Measurements from ENCODE around the gene BCL11A.
A peak's percentile ranks its signal among the peaks of the same experiment; 100 is the strongest.

Gene BCL11A

DNA sequence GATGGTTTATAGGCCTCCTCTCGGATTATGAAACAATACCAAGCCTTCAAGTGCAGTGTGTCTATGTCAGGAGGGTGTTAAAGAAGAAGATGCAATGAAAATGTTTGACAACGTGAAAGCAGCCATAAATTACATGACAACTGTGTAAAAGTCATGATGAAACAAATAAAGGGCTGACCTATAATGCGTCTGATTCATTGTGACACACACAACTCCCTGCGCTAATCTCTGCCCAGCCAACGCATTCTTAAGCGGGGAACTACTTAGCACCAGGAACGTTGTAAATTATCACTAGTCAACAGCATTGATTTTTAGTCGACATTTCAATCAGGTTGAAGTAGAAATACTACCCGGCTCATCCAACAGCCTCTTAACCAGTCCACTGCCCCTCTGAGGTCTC is 26.8 kb downstream of the BCL11A start:
- DNase-seq (ENCODE audit: low spot score): no peak

DNA sequence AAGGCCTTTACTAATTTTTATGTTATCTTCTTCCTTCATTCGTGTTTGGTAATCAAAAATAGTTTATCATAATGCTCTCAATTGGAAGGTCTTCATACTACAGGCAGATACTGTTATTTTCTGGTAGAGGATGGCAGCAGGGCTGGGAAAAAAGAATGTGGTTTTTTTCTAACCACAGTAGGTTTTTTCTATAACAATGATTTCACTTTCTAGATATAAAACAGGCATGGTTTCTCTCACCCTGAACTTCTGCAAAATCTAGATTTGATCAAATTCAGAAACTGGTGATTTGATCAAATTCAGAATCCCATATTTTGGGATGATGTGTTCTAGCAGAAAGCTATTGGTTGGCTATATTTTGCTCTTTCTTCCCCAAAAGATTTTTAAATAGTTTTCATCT is 27.6 kb downstream of the BCL11A start:
- DNase-seq (ENCODE audit: low spot score): no peak

DNA sequence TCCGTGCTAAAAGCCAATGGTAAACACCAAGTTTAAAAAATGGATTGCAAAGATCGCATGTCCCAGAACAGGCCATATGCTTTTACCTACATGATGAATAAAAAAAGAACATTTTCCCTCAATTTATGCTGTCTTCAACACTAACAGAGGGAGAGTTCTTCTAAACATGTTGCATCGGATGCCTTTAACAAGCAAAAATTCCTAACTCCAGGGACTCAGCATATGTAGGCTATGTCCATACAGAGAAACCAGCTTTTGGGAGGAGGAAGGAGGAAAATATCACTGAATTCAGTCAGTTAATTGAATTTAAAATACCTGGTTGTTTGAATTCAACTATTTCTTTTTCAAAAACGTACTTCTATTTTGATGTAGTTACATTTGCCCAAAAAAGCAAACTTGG is 28.6 kb downstream of the BCL11A start:
- no peak for DNase-seq (ENCODE audit: low spot score)

DNA sequence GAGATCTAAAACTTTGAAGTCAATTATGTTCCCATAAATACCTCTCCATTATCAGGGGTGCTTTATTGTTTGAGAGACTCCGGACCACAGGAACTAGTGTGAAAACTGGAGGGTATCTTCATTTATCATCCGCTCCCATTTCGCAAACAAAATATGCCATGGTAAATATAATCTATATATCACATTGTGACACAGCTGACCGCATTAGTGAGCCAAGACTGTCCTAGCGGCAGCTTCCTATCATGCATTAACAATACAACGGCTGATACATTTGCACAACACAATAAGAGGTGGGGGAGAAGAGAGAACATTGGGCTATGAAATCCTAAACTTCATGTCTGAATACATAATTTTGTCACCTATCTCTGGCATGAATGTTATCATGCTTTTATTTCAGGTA is 29.5 kb downstream of the BCL11A start:
- no peak for DNase-seq (ENCODE audit: low spot score)

DNA sequence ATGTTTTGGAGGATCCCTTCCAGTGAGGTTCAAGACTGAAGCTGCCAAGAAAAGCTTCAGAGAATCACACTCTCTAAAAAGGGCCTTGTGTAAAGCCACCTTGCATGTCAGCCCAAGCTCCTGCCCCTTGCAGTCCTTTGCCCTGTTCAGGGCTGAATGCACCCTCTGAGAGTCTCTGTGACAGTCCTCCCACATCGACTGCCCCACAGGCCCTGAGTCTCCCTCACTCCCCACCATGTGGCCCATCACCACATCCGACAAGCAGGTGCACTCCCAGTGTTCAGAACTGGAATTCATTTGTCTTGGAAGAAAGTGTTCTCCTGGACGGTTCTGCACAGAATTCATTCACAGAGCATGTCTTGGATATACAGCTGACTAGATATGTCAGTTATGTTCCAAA is 31.0 kb downstream of the BCL11A start:
- DNase-seq (ENCODE audit: low spot score): no peak

DNA sequence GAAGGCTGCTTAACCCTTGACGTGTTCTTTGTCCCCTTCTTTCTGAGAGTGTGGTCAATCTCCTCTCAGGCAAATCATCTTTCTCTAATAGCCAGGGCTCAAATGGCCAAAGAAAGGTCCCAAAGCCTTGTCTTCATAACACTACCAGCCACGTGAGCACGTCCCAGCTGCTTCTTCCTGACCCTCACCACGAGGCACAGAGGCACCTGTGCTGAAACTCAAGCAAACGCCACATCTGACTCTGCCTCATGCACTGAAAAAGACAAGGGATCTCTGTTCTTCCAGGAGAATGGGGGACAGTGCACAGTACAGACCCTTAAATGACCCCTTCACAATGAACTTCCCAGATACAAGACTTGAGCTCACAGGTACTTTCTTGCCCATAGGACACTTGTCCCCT is 31.8 kb downstream of the BCL11A start:
- no peak for DNase-seq (ENCODE audit: low spot score)

DNA sequence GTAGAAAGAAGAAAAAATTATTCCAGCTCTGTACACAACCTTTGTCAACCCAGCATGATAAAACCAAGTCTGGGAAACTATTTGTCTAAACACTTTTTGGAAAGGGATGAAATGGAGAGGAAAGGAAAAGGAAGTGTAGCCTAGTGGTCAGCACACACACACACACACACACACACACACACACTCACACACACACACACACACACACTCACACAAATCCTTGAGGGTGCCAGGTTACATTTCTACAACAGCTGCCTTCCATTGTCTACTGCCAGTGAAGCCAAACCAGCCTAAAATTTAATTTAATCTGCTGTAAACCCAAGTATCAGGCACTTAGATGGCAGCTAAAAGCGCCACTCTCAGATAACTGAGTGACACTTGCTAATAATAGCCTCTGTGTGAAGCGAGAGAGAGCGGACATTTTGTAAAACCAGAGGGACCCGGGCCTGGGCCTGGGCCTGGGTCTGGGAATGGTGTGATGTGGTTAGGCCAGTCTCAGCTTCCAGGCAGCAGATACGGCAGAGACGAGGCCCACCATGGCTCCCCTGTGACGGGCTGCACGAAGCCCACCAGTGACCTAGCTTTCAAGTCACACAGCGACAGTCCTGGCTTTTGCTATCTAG is 32.4 kb downstream of the BCL11A start:
- no peak for DNase-seq (ENCODE audit: low spot score)

DNA sequence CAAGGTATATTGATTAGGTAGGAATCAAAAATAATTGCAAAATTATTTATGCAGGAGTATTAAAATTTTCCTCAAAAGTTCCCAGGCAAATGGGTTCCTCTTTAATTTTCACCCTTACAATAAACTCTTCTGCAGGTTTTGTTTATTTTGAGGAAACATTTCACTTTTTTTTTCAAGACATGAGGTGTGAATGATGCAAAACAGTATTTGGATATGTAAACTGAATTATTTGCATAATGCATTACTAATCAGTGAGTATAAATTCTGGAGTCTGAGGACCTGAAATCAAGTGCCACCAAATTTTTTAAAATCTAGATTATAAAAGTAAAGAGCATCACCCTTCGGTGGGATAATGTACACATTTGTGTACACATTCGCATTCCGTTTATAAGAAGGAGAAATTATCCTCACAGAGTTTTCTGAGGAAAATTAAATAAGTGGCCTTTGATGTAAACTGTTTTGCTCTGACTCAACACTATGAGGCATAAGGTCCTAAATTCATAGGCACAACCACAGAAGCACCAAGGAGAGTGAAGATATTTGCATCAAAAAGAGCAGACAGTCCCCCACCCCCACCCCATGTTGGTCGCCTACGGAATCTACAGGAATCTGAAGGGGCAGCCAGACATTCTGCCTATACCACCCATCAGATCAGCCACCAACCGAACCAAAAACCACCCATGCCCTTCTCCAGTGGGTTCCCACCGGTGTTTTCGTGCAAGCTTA is 33.1 kb downstream of the BCL11A start:
- no peak for DNase-seq (ENCODE audit: low spot score)

DNA sequence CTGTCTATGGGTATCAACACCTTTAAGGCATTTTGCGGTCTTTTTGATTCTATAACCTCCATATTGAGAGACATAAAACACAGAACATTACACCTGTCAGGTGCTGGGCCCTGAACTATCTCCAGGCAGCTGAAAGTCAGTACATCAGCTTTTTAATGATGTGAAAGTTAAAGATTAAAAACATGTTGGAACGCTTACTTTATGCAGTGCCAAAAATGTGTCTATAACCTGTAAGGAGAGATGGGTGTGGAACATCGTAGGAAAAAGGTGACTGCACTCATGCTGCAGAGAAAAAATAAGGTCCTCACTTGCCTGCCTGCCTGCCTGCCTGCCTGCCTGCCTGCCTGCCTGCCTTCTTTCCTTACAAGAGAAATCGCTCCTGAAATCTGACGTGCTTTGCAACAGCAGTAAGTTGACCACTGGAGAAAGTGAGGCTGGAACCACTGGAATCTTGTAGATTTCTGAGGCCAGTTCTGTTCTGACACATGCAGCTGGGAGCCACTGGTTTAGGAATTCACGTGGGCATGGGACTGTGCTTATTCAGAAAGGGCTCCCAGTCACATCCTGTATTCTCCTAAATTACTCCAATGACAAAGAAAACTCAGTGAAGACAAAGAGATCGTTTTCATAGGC is 34.1 kb downstream of the BCL11A start:
- no peak for DNase-seq (ENCODE audit: low spot score)

DNA sequence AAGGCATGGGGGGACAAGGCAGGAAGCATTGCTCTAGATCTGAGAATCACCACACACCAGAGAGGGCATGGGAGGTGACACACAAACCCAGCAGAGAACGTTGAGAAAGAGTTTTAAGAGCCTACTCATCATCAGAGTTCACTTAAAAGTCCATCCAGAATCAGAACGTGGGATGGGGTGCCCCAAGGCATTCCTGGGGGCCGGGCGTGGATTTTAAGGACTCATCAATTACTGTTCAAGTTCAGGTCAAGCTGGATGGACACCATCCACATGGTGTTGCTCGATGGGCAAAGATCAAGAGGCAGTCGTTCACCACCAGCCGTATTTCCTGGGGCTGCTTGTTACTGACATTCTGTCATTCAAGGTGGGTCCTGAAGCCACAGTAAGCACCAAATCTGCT is 34.9 kb downstream of the BCL11A start:
- no peak for DNase-seq (ENCODE audit: low spot score)

DNA sequence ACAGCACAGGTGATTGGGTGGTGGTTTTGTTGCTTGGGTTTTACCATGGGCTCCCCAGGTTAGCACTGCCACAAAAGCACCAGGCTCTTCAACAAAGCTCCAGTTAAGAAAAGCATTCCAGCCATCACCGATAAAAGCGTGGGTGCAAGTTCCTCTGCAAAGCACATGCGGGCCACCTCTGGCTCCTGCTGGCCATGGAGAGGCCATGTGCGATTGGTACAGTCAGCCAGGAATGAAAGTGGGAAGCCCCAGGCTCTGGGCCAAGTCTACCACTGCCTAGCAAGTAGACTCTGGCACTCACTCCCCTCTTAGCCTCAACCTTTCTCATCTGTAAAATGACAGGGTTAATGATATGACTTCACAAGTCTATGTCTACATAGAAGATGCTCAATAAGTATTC is 36.0 kb downstream of the BCL11A start:
- DNase-seq (ENCODE audit: low spot score): no peak

DNA sequence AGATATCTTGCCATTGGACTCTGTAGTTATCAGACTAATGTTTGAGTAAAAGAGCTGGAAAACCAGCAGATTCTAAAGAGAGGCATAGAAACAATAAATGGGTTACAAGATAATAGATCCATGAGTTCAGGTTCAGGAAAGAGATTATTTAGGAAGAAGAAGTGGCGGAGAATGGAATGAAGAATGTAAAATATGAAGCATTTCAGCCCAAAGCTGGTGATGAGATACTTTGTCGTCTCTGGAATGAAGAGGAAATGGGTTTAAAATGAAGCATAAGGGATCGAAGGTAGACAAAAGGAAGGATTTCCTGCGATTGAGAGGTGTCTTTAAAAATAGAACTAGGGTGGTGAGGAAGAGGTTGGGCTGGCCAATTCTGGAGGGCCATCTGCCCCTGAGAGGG is 36.6 kb downstream of the BCL11A start:
- no peak for DNase-seq (ENCODE audit: low spot score)

DNA sequence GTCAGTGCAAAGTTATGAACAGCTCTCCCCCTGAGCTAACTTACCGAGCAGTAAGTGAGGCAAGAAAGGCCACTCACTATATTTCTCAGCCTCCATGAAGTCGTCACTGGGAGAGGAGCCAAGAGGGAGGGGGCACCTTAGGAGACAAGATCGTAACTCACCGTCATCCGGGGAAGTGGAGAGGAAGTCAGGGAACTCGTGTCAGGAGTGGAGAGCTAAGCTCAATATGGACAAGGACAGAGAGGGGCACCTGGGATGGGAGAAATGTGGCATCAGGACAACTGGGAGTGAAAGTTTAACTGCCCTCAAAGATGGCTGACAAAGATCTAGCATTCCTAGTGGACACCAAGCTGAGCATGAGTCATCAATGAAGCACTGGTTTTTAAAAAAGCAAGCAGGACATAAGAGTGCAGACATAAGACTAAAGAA is 37.1 kb downstream of the BCL11A start:
- no peak for DNase-seq (ENCODE audit: low spot score)

DNA sequence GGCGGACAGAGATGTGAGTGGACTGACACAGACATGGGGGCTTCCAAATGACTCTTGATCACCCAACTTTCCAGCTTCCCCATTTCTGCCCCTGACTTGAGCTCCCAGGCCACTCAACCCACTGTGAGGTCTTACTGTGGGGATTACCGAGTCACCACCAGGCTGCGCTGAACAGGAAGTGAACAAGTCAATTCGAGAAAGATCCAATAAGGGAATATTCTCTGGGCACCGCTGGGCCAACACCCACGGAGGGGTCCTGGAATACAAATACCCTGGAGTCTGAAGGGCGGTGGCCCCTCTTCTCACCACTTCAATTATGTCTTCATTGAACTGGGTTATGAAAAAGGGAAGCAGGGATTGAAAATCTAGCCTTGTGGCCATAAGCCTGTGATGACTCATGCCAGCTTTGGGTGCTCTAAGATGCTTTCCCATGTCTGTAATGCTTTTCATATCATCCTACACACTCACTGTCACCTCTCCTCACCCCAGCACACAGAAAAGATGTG is 37.7 kb downstream of the BCL11A start:
- peak; percentile 13 for DNase-seq (ENCODE audit: low spot score)

DNA sequence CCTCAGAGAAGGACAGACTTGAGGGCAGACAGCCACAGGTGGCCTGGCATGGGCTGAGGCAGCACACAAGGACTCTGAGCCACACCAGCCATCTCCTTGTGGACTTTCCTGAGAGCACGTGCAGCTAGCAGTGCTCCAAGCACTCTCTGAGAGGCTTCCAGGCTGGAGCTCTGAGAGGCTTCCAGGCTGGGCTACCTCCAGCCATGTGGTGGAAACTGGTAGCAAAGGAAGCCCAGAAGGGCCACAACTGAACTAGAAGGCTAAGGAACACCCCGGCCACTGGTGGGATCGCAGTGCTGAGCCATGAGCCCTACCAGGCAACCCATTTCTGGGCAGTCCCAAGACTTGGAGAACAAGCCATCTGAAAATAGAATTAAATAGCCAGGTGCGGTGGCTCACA is 39.5 kb downstream of the BCL11A start:
- no peak for DNase-seq (ENCODE audit: low spot score)

DNA sequence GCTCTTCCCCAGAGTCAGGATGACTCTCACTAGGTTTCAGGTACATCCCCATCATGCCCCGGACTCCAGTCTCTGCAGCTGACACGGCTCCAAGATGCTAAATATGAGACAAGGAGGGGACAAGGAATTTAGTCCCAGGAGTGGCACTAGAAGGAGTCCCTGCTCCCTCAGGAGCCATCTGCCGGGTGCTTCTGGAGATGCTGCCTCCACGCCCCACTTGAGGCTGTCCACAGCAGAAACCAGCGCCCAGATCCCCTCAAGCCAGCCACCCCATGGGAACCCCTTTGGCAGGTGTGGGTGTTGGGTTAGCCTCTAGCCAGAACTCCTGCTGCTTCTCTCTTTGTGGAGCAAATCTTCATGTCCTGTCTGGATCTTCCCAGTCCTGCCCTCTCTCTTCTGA is 40.3 kb downstream of the BCL11A start:
- no peak for DNase-seq (ENCODE audit: low spot score)

DNA sequence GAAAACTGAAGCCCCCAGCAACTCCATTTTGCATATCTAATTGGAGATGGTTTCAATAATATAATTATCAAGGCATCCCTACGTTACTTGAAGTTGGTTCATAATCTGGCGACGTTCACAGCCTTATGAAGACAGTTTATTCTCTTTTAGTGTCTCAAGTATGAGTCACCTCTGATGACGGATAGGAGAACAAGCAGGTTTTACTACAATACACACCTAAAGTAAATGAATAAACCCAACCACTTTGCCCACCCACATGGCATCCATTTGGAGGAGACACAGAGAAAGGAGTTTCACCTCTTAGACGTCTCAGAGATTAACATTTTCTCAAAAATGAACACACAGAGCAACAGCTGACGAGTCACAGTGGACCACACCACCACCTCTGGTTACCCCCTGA is 40.8 kb downstream of the BCL11A start:
- DNase-seq (ENCODE audit: low spot score): no peak

DNA sequence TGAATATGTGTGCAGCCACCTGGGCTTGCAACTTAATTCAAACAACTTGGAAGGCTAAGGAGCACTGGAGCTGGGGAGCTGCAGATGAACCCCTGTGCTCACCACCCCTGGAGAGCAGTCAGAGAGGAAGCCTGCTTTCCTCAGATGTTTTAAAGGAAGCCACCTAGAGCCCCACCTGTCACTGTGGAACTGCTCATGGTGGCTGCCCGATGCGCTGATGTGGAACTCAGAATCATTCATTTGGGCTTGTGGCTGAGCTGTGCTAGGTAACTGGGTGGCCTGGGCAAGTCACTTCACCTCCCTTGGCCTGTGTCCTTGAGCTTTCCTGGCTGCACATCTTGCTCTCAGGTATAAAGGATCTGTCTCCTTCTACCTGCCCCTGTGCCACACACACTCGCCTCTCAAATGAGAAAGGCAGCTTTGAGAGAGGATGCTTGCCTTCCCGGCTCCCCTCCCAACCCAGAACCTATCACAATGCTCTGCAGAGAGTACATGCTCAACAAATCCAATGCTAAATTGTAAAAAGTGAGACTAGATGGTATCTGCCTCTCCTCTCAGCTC is 41.3 kb downstream of the BCL11A start:
- no peak for DNase-seq (ENCODE audit: low spot score)

DNA sequence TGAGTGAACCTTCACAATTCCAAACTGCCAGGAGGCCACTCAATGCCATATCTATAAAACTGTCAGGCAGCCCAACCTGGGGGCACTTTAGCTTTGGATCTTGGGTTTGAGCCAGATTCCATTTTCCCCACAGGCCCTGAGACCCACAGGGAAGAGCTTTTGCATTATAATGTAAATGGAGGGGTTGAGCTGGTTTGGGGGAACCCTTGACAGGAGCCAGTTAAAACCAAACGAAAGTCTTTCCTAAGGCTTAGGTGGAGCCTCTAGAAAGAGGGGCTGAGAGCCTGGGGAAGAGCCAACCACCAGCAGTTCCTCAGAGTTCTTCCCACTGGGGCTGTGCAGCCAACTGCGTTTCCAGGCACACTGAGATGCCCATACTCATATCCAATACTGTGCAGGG is 42.7 kb downstream of the BCL11A start:
- DNase-seq (ENCODE audit: low spot score): no peak

DNA sequence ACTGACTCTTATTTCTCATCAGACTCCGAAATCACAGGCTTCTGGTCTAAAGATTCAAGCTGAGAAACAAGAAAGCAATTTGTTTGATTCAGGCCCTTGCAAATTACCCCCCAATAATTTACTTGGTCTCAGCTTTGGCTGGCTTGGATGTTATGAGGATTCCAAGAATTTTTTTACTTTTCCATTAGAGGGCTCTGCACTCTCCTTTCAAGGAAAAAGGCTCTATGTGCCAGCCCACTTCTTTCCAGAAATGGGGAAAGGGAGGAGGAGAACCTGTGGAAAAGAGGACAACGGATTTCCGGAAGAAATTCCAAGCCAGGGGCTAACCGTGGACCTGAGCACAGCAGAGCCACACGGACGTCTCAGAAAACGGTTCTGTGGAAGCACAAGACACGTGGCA is 44.4 kb downstream of the BCL11A start:
- DNase-seq (ENCODE audit: low spot score): no peak

DNA sequence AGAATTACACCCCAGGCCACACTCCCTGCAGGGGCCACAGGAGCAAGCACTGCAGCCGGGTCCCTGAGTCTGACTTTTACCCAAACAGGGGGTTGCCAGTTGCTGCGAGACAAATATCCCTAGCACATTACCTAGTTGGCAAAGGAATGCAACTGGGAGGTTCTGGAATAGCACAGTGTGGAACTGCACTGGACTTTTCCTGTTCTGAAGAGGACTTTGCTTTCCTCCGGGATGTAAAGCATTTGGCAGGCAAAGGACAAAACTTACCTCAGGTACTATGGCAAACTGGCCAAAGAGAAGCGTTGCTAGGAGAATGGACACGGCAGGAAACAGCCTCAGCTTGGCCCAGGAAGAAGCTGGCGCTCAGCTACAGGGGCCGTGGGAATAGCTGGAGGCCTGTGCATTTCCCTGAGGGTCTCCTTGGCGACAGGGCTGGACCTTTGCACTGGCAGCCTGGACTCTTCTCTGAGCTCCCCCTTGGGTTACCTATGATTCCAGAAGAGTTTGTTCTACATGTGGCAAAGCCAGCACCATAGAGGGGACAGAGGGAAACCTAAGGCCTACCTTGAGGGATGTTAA is 45.0 kb downstream of the BCL11A start:
- no peak for DNase-seq (ENCODE audit: low spot score)

DNA sequence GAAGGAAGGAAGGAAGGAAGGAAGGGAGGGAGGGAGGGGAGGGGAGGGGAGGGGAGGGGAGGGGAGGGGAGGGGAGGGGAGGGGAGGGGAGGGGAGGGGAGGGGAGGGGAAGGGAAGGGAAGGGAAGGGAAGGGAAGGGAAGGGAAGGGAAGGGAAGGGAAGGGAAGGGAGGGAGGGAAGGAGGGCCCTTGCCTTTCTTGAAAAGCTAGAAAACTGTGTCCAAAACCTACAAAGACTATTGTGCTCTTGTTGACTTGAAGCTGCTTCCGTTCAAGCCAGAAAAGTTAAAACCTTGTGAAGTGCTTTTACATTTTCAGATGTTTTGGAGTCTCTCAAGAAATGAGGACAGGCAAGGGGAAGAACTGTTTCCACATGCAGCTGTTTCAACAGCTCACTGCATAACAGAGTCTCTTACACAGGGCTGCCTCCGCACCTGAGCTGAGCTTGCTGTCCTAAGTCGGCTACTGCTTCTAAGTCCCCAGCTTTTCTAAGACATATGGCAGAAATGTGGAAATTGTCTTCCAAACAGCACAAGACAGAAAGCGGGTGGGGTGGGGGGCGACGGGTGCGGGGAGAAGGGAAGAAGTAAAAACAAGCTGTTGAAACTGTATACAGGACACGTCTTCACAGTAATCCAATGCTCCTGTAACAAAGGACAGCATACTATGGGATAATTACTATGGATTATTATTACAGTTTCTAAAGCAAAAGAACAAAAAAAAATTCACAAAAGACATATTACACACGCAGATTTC is 46.1 kb downstream of the BCL11A start:
- DNase-seq (ENCODE audit: low spot score): no peak
